GM19372 (cell line): ENCODE measurements around the gene PTPRN2.
"Not testable (repeated sequence)": the region's sequence is repeated elsewhere in the genome, so short reads cannot be mapped to it uniquely, and the experiment has no call there.

Source experiments
- ATAC-seq: cut with Tn5 transposase; IDR thresholded peaks from one replicate; pipeline ENCODE4 v1.9.1; 2021; ENCODE audit warnings: mild to moderate bottlenecking, low read depth, moderate library complexity; ENCODE audit not compliant: unreplicated experiment

The PTPRN2 gene

GRCh38 chr7:158264881-158265742, 322.5 kb downstream of the PTPRN2 start:
- ATAC-seq, result no peak

- no peak for ATAC-seq
Measured at GRCh38 chr7:158263964-158264748, 323.5 kb downstream of the PTPRN2 start.

GRCh38 chr7:158263110-158263963, 324.3 kb downstream of the PTPRN2 start:
- ATAC-seq, result no peak

- ATAC-seq, result no peak
Measured at GRCh38 chr7:158262284-158263109, 325.1 kb downstream of the PTPRN2 start.

- ATAC-seq, result no peak
Measured at GRCh38 chr7:158261362-158262235, 326.0 kb downstream of the PTPRN2 start.

GRCh38 chr7:158260567-158261361, 326.9 kb downstream of the PTPRN2 start:
- ATAC-seq, result no peak

GRCh38 chr7:158259671-158260418, 327.8 kb downstream of the PTPRN2 start:
- no peak for ATAC-seq

GRCh38 chr7:158259141-158259540, 328.5 kb downstream of the PTPRN2 start:
- ATAC-seq, result no peak

GRCh38 chr7:158258411-158259130, 329.1 kb downstream of the PTPRN2 start:
- no peak for ATAC-seq

- ATAC-seq, result no peak
Measured at GRCh38 chr7:158257516-158258410, 329.9 kb downstream of the PTPRN2 start.

- ATAC-seq, result no peak
Measured at GRCh38 chr7:158257001-158257400, 330.6 kb downstream of the PTPRN2 start.

GRCh38 chr7:158256091-158256816, 331.4 kb downstream of the PTPRN2 start:
- ATAC-seq, result no peak

- ATAC-seq, result no peak
Measured at GRCh38 chr7:158255558-158255957, 332.1 kb downstream of the PTPRN2 start.

GRCh38 chr7:158255156-158255555, 332.5 kb downstream of the PTPRN2 start:
- no peak for ATAC-seq

GRCh38 chr7:158253670-158254045, 334.0 kb downstream of the PTPRN2 start:
- ATAC-seq, result not testable (repeated sequence)
